Natural killer cell (primary cell): ENCODE data around the gene TMEM132A. TPM values are rescaled to one million over a fixed set of nuclear protein-coding genes. Genes with fewer than 3 reads are reported as not detected.
"Not testable (repeated sequence)": the region's sequence is repeated elsewhere in the genome, so short reads cannot be mapped to it uniquely, and the experiment has no call there.

ENCODE experiments used
- ATAC-seq, 3 donors: fragments of 150-1000 bp in 2 of 3; fragments of 200-7000 bp in 1 of 3; cut with Tn5 transposase; 1 replicate in 1 of 3; 2 replicates in 2 of 3; pipeline ENCODE4 v1.10.0; 2021; ENCODE audit warnings: mild to moderate bottlenecking in 2 of 3, moderate library complexity in 2 of 3
- DNase-seq, 2 donors: peaks; one replicate each; pipeline versions ENCODE4 v3.0.0 to v3.0.0-alpha.2; 2013 to 2021; ENCODE audit warnings: mixed read lengths in 1 of 2
- H3K27ac ChIP-seq: one replicate; pipeline ENCODE4 v1.5.1; 2013; ENCODE audit warnings: mild to moderate bottlenecking, low read length
- H3K27me3 ChIP-seq: one replicate; pipeline ENCODE4 v1.6.1; 2013; ENCODE audit warnings: low read length; ENCODE audit not compliant: control insufficient read depth, insufficient read depth
- H3K36me3 ChIP-seq: one replicate; pipeline ENCODE4 v1.6.1; 2013; ENCODE audit warnings: low read length; ENCODE audit not compliant: control insufficient read depth, insufficient read depth
- H3K4me1 ChIP-seq: one replicate; pipeline ENCODE4 v1.6.1; 2013; ENCODE audit warnings: low read length; ENCODE audit not compliant: control insufficient read depth, insufficient read depth
- H3K4me3 ChIP-seq: one replicate; pipeline ENCODE4 v1.5.1; 2013; ENCODE audit warnings: low read length
- H3K9me3 ChIP-seq: one replicate; pipeline ENCODE4 v1.6.1; 2013; ENCODE audit warnings: low read length; ENCODE audit not compliant: control insufficient read depth, insufficient read depth
- H3K27ac Mint-ChIP-seq, 2 donors: one replicate each; pipeline ENCODE4 v1.8.0; 2022; ENCODE audit warnings: mild to moderate bottlenecking in 2 of 2, mixed read lengths in 2 of 2, moderate library complexity in 1 of 2
- H3K27me3 Mint-ChIP-seq, 2 donors: one replicate each; pipeline ENCODE4 v1.8.0; 2022; ENCODE audit warnings: low read depth in 2 of 2, mixed read lengths in 2 of 2
- H3K36me3 Mint-ChIP-seq: one replicate; pipeline ENCODE4 v1.8.0; 2022; ENCODE audit warnings: mixed read lengths
- H3K4me1 Mint-ChIP-seq, 2 donors: one replicate each; pipeline ENCODE4 v1.8.0; 2022; ENCODE audit warnings: mixed read lengths in 2 of 2
- H3K4me3 Mint-ChIP-seq: one replicate; pipeline ENCODE4 v1.8.0; 2022; ENCODE audit warnings: mild to moderate bottlenecking, moderate library complexity, mixed read lengths
- H3K9me3 Mint-ChIP-seq, 2 donors: one replicate each; pipeline ENCODE4 v1.8.0; 2022; ENCODE audit warnings: mixed read lengths in 2 of 2
- CTCF ChIP-seq: fragments of 200-600 bp; IDR thresholded peaks from one replicate; pipeline ENCODE4 v1.8.0; 2022; ENCODE audit warnings: antibody characterized with exemption
- WGBS: methylation state at CpG from one replicate; pipeline ENCODE4 v1.1.7; 2013; ENCODE audit warnings: missing lambda C conversion rate; ENCODE audit not compliant: insufficient coverage; 5-methylcytosine and 5-hydroxymethylcytosine counted together
- intact Hi-C: fragments of 100-400 bp; cut with micrococcal nuclease; formaldehyde crosslinking; loops from one replicate; pipeline ENCODE4 v1.14.2; 2022
- total RNA-seq, 4 donors: library from RNA; stranded (reverse); fragments of 120-200 nt in 1 of 4; gene quantifications; one replicate each; pipeline versions ENCODE4 v1.2.3 to v1.2.4, GENCODE V29; 2013 to 2022

The TMEM132A gene
- total RNA-seq, 3 donors from 2014 or later (not counting 1 experiment from before 2014, with no cell fraction given): not detected

GRCh38 chr11:60906132-60906972, 17.9 kb upstream of the TMEM132A start, which contains the start of gene PRPF19:
TSS of gene PRPF19 (minus strand) at chr11:60906585. CDS start at chr11:60906382, 203 bp downstream.
- ATAC-seq: peak; percentile 95 to 97 (median 95)
- DNase-seq: peak; percentile 98 to 99
- Mint-ChIP-seq H3K9me3 (no peaks in the 10 kb centered on the region), H3K4me3 (peak within 1 kb of the TSS; percentile 96), H3K27ac (peak within 1 kb of the TSS; percentile 94 to 96), H3K4me1 (peaks cover 38 to 48% of the 10 kb centered on the region in 2 donors), H3K36me3 (no peaks in the 10 kb centered on the region), H3K27me3 (peaks cover 0 to 4% of the 10 kb centered on the region in 2 donors)
- intact Hi-C loops: loop anchor here (1.0 to 2.0 kb wide), 2 partner anchors 9 to 254 kb away; partner anchors contain the start of gene VPS37C
- Histone ChIP-seq H3K27ac (peak within 1 kb of the TSS; percentile 85), H3K27me3 (no peaks in the 10 kb centered on the region), H3K36me3 (peaks cover 15% of the 10 kb centered on the region), H3K9me3 (no peaks in the 10 kb centered on the region), H3K4me3 (peak within 1 kb of the TSS; percentile 56), H3K4me1 (peaks cover 37% of the 10 kb centered on the region)
- no peak for TF ChIP-seq CTCF
- under 1% methylated on average over 75 of the region's 75 CpGs for whole genome bisulfite sequencing

GRCh38 chr11:60908803-60909202, 15.5 kb upstream of the TMEM132A start:
- intact Hi-C loops: no loop called here
- no peaks in the 10 kb centered on the region for H3K9me3 ChIP-seq
- 91% methylated on average over 1 of the region's 1 CpG for WGBS
- DNase-seq (no peak), ATAC-seq (no peak)
- Mint-ChIP-seq H3K27me3 (peaks cover 0 to 4% of the 10 kb centered on the region in 2 donors), H3K4me3 (no peak overlapping the region), H3K36me3 (no peaks in the 10 kb centered on the region), H3K4me1 (peaks cover 48 to 59% of the 10 kb centered on the region in 2 donors), H3K27ac (peak overlapping the region in 1 of 2 donors; percentile 94), H3K9me3 (no peaks in the 10 kb centered on the region)
- H3K27me3 ChIP-seq: no peaks in the 10 kb centered on the region
- H3K4me1 ChIP-seq: peaks cover 60% of the 10 kb centered on the region
- H3K27ac ChIP-seq: no peak overlapping the region
- no peaks in the 10 kb centered on the region for H3K36me3 ChIP-seq
- no peak overlapping the region for H3K4me3 ChIP-seq
- no peak for TF ChIP-seq CTCF

GRCh38 chr11:60909680-60910280, 14.5 kb upstream of the TMEM132A start:
- ATAC-seq, DNase-seq, H3K9me3 Mint-ChIP-seq, H3K36me3 Mint-ChIP-seq, H3K4me3 Mint-ChIP-seq, H3K9me3 ChIP-seq, H3K27me3 Mint-ChIP-seq, H3K4me3 ChIP-seq, H3K27me3 ChIP-seq, intact Hi-C loops, H3K36me3 ChIP-seq: not testable (repeated sequence)
- WGBS: 96% methylated on average over 3 of the region's 3 CpGs
- Histone ChIP-seq H3K27ac (peak overlapping the region; percentile 16), H3K4me1 (peaks cover 57% of the 10 kb centered on the region)
- peaks cover 46 to 56% of the 10 kb centered on the region in 2 donors for H3K4me1 Mint-ChIP-seq
- H3K27ac Mint-ChIP-seq: peak overlapping the region in 1 of 2 donors; percentile 96

GRCh38 chr11:60910281-60910687, 14.0 kb upstream of the TMEM132A start:
- no peak for TF ChIP-seq CTCF
- DNase-seq: no peak
- no peak overlapping the region for H3K4me3 Mint-ChIP-seq
- H3K9me3 ChIP-seq: no peaks in the 10 kb centered on the region
- H3K27me3 Mint-ChIP-seq: peaks cover 0 to 4% of the 10 kb centered on the region in 2 donors
- H3K27ac ChIP-seq: no peak overlapping the region
- H3K27me3 ChIP-seq: no peaks in the 10 kb centered on the region
- H3K9me3 Mint-ChIP-seq: no peaks in the 10 kb centered on the region
- H3K27ac Mint-ChIP-seq: peak overlapping the region; percentile 92 to 96
- intact Hi-C loops: no loop called here
- H3K4me3 ChIP-seq: no peak overlapping the region
- peaks cover 47 to 56% of the 10 kb centered on the region in 2 donors for H3K4me1 Mint-ChIP-seq
- H3K36me3 ChIP-seq: no peaks in the 10 kb centered on the region
- peaks cover 58% of the 10 kb centered on the region for H3K4me1 ChIP-seq
- H3K36me3 Mint-ChIP-seq: no peaks in the 10 kb centered on the region
- no peak for ATAC-seq
- 22% methylated on average over 3 of the region's 3 CpGs for WGBS
